ENCODE data around the gene ADGRE3.
A peak's percentile ranks its signal among the peaks of the same experiment; 100 is the strongest.

ADGRE3 gene, protein sequence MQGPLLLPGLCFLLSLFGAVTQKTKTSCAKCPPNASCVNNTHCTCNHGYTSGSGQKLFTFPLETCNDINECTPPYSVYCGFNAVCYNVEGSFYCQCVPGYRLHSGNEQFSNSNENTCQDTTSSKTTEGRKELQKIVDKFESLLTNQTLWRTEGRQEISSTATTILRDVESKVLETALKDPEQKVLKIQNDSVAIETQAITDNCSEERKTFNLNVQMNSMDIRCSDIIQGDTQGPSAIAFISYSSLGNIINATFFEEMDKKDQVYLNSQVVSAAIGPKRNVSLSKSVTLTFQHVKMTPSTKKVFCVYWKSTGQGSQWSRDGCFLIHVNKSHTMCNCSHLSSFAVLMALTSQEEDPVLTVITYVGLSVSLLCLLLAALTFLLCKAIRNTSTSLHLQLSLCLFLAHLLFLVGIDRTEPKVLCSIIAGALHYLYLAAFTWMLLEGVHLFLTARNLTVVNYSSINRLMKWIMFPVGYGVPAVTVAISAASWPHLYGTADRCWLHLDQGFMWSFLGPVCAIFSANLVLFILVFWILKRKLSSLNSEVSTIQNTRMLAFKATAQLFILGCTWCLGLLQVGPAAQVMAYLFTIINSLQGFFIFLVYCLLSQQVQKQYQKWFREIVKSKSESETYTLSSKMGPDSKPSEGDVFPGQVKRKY

DNA sequence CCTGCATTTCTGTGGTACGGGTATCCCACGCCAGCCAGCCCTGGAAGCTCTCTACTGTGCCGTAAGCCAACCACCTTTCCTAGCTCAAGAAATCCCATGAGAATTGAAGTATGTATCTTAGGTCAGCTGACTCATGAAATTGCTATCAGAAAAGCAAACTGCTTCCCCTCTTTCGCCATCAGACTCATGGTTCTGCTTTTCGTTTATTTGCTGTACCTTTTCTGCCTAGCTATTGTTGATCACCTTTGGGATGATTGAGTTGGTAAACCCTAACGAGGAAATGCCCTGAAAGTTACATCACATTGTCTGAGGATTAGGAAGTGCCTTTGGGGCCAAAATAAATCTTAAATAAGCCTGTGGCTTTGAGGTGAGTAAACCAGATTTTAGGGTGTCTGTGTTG is at the start of gene ADGRE3:
ADGRE3 (minus strand) TSS at position 81 of the 400 bp plus-strand sequence; CDS start at position 7, 74 bp downstream.
- DNase-seq (ENCODE audit: low spot score), result no peak

DNA sequence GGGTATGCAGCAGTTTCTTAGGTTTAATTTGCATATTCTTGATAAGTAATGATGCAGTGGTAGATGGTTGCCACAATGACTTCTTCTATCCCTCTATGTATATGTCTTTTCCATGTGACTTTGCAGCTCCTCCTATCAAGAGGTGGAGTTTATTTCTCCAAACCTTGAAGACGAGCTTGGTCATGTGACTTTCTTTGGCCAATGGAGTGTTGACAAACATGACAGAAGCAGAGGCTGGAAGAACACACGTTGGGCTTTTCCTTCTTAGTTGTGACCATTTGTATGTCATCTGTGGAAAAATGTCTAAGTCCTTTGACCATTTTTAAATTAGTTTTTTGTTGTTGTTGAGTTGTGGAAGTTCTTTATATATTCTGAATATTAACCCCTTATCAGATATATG is 47.5 kb upstream of the ADGRE3 start:
- no peak for DNase-seq (ENCODE audit: low spot score)

DNA sequence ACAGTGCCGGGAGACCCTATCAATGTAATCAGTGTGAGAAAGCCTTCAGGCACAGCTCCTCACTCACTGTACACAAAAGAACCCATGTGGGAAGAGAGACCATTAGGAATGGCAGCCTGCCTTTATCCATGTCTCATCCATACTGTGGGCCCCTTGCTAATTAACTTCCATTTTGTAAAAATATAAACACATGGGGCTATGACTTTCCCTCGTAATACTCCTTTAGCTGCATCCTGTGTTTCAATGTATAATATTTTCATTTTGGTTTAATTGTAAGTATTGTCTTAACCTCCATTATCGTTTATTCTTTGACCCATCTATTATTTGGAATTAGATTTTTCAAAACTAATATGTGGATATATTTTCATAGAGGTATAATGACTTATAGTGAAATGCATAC is 44.5 kb upstream of the ADGRE3 start:
- no peak for DNase-seq (ENCODE audit: low spot score)

DNA sequence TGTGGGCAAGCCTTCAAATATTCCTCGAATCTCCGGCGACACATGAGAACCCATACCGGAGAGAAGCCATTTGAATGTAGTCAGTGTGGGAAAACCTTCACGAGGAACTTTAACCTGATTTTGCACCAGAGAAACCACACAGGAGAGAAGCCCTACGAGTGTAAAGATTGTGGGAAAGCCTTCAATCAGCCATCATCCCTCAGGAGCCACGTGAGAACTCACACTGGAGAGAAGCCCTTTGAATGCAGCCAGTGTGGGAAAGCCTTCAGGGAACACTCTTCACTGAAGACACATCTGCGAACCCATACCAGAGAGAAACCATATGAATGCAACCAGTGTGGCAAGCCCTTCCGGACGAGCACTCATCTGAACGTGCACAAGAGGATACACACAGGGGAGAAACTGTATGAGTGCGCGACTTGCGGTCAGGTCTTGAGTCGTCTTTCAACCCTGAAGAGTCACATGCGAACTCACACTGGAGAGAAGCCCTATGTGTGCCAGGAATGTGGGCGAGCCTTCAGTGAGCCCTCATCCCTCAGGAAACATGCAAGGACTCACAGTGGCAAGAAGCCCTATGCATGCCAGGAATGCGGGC is 44.0 kb upstream of the ADGRE3 start:
- DNase-seq (ENCODE audit: low spot score), result no peak

DNA sequence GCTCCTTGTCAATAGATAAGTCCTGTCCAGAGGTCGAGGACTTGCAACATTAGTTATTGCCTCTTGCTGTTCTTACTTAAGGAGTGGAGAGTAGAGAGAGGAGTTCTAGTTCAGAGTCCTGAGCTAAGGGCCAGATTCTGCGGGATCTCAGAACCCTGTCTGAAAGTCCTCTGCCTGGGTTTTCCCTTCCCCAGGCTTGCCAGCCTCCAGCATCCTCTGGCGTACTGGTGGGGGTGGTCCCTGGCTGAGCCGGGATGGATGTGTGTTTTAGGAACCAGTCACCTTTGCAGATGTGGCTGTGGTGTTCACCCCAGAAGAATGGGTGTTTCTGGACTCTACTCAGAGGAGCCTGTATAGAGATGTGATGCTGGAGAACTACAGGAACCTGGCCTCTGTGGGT is 41.2 kb upstream of the ADGRE3 start:
- no peak for DNase-seq (ENCODE audit: low spot score)

DNA sequence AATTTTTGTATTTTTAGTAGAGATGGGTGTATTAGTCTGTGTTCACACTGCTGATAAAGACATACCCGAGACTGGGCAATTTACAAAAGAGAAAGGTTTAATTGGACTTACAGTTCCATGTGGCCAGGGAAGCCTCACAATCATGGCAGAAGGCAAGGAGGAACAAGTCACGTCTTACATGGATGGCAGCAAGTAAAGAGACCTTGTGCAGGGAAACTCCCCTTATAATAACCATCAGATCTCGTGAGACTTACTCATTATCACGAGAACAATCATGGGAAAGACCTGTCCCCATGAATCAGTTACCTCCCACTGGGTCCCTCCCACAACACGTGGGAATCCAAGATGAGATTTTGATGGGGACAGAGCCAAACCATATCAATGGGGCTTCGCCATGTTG is 29.8 kb upstream of the ADGRE3 start:
- DNase-seq (ENCODE audit: low spot score), result no peak

DNA sequence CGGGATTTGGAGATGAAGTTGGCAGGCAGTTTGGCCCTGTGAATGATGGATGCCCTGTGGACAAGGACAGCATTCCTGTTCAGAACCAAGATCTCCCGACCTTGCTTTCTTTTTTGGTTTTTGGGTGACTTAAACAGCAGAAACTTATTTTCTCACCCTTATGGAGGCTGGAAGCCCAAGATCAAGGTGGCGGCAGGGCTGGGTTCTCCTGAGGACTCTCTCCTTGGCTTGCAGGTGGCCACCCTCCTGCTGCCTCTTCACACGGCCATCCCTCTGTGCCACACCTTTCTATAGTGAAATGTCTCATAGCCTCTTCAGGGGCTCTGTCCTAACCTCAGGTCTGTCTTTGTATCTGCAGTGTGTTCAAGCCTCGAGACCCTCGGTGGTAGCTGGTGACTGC is 29.2 kb upstream of the ADGRE3 start:
- DNase-seq (ENCODE audit: low spot score), result no peak

DNA sequence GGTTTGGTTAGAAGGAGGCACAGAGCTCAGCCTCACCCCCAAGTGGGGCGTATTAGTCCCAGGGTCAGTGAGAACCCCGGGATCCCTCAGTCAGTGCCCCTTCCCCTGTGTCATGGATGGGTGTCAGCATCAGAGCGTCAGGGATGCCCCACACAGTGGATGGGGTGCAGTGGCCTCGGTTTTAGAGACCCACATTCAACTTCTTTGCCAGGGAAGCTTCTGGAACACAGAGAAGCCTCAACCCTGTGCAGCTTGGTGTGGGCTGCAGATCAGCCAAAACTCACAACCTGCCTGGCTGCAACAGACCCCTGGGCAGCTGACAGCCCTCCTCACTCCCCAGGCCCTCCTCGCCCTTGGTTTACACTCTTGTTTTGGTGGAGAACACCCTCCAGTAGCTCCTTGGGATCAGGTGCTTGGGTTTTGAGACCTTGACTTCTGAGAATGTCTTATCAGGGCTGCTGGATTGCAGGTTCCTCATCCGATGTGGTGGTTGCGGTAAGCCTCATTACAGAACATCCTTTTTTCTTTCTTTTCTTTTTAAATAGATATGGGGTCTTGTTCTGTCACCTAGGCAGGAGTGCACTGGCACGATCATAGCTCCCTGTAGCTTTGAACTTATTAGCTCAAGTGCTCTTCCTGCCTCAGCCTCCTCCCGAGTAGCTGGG is 26.2 kb upstream of the ADGRE3 start:
- DNase-seq (ENCODE audit: low spot score), result no peak

DNA sequence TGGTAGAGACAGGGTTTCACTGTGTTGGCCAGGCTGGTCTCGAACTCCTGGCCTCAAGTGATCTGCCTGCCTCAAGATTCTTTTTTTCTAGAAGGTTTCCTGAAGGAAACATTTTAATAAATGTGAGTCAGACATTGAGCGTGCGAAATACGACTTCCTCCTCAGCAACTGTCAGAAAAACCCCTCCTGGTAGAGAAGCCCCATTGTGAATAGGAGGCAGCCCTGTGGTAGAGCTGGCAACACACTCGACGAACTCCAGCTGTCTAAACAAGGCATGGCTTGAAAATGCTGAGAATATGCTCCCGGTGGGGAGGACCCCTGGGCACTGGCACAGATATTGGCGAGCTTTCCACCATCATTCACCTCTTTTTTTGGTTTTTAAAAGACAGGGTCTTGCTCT is 25.0 kb upstream of the ADGRE3 start:
- no peak for DNase-seq (ENCODE audit: low spot score)

DNA sequence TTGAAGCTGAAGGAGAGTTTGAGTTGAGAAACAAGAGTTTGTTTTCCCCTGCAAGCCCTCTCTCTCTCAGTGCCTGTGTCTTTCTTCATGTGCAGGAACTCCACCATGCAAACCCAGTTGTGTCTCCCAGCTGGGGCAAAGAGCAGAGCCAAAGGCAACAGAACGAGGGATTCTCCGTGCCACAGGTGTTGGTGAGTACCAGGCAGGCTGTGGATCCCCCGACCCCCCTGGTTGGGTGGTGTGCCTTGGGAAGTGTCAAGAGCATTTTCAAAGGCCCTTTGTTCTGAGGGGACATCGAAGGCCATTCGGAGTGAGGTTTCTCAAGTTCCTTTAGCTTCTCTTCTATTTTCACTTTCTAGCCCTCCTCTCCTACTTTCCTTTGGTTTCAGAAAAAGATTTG is 20.8 kb upstream of the ADGRE3 start:
- no peak for DNase-seq (ENCODE audit: low spot score)

DNA sequence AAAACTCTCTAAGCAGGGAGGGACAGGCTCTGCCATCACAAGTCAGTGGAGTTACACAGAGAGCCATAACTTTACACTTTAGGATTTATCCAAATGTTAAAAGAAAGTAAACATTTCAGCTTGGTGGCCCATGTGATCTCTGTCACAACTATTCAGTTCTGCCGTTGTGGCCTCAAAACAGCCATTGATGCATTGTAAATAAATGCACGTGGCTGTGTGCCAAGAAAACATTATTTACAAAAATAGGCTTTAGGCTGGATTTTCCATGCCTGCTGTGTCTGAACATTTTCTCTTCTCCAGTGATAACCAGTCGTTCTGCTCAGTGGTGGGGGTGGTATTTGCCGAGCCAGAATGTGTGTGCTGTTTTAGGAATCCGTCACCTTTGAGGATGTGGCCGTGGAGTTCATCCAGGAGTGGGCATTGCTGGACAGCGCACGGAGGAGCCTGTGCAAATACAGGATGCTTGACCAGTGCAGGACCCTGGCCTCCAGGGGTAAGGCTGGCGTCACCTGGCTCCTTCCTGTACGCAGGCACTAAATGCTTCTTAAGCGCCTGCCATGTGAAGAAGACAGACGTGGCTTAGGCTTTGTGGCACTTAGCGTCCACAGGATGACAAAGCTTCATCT is 20.1 kb upstream of the ADGRE3 start:
- no peak for DNase-seq (ENCODE audit: low spot score)

DNA sequence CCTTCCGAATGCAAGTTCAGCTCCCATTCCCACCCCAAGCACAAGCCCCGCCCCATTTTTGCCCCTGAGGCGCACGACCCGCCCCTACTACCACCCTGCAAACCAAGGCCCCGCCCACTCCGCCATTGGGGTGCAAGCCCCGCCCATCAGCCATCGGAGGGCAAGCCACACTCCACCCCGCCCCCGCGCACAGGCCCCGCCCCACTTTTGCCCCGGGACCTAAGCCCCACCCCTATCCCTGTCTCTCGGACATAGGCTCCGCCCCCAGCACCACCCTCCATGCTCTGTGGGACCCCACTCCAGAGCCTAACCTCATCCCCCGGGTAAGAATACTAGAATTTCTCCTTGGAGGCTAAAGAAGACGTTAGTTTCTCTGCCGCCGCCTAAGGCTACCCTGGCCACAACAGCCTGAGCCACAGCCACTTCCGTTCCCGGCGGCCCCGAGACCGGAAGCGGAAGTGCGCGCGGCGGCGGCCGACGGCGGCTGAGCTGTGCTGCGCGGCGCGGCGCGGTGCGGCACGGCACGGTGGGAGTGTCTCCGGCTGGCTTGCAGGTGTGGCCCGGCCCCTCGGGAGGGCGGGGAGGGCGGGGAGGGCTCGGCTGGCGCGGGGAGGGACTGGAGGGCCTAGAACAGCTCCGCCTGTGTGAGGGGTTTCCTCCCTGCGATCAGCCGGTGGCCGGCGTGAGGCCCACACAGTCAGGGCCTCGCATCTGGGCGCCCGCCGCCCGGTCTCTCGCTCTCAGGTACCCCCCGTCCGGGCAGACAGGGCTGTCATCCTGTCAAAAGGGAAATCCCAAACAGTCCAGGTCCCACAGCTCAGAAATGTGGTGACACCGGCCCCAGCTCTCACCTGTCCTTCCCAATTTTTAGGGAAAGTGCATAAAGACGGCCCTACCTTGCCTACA is 15.2 kb upstream of the ADGRE3 start, which contains the start of gene ZNF333:
ZNF333 (plus strand) TSS at position 451 of the 906 bp plus-strand sequence. CDS start 3,444 bp downstream, outside the sequence.
- peak; percentile 94 for DNase-seq (ENCODE audit: low spot score)

DNA sequence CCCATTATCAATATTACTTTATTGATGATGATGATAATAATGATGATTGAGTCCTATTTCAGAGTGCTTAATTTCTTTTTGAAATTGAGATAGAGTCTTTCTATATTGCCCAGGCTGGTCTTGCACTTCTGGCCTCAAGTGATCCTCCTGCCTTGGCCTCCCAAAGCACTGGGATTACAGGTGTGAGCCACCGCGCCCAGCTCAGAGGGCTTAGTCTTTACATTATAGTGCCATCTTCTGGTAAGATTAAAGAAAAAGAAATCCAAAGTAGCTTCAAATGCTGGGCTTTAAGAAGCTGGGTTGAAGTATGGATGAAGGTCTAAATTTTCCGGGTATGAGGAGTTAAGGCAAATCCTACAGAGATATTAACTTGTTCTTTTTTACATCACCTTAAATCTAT is 11.8 kb upstream of the ADGRE3 start:
- DNase-seq (ENCODE audit: low spot score), result no peak

DNA sequence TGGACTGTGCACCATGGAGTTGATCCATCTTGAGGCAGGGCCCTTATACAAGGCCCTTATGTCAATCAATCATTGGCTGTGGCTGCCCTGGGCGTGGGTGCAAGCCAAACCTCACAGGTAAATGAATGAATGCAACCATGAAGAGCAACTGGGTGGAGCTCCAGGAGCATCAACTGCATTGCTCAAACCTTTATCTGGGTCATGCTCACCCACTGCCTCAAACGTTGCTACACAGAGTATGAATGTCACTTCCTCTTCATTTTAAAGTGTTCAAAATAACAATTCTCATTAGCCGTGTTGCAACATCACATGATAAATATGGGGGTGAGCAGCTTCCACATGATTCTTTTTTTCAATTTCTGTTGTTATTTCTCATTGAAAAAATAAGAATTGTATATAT is 8.8 kb upstream of the ADGRE3 start:
- no peak for DNase-seq (ENCODE audit: low spot score)

DNA sequence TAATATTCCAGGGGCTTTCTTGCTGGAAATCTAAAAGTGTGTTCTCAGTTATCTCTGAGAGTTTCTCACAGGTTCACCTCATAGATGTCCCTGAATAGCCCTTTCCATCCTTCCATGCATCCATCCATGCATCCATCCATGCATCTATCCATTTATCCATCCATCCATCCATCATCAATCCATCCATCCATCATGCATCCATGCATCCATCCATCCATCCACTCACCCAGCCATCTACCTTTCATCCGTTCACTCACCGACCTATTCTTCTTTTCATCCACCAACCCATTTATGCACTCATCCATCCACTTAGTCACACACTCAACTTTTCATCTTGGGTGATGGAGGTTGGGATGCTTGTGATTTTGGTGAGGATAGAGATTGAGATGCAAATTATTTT is 7.4 kb upstream of the ADGRE3 start:
- no peak for DNase-seq (ENCODE audit: low spot score)

DNA sequence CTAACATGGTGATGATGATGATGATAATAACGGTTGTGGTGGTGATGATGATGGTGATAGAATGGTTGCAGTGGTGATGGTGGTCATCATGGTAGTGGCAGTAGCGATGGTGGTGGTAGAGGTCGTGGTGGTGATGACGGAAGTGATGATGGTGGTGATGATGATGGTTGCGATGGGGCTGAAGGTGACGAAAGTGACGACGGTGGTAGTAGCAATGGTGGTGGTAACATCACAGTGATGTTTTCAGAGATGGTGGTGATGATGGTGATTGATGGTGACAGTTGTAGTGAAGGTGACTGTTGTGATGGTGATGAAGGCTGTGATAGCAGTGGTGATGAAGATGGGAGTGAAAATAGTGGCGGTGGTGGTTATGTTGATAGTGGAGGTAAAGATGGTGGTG is 3.6 kb upstream of the ADGRE3 start:
- DNase-seq (ENCODE audit: low spot score), result no peak

DNA sequence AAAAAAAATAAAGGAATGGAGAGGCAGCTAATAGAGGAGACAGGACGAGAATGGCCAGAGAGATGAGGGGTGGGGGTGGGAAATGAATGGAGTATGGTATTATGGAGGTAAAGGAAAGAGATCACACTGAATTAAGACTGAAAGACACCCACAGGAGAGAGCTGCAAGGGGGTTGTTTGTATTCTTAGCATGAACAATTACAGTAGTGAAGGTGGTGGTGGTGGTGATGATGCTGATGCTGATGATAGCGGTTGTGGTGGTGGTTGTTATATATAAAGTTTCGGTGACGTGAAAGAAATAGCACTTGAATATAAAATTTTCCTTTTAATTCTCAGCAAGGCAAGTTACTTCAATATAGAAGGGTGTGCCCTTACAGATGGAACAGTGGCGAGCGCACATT is 2.8 kb upstream of the ADGRE3 start:
- no peak for DNase-seq (ENCODE audit: low spot score)

DNA sequence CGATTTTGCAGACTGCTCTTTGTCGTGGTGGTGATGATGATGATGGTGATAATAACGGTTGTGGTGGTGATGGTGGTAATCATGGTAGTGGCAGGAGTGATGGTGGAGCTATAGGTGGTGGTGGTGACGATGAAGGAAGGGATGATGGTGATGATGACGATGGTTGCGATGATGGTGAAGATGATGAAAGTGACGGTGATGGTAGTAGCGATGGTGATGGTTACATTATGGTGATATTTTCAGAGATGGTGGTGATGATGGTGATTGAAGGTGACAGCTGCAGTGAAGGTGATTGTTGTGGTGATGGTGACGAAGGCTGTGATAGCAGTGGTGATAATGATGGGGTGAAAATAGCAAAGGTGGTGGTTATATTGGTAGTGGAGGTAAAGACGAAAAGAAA is 2.1 kb upstream of the ADGRE3 start:
- DNase-seq (ENCODE audit: low spot score), result no peak

DNA sequence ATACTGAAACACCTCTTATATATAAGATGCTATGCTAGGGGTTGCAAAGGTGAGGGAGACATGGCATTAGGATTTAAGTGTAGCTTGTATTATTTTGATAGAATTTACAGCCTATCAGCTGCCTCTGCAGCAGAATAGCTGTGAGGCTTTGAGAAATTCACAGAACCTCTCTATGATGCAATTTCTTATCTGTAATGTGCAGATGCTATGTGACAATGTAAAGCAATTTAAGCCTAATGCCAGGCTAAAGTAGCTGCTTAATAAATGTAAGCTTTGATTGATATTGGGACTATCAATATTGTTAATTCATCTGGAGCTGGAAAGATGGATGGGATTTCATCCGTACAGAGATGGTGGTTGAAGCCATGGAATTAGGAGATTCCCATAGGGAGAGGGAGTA is 1.6 kb downstream of the ADGRE3 start:
- DNase-seq (ENCODE audit: low spot score), result no peak

DNA sequence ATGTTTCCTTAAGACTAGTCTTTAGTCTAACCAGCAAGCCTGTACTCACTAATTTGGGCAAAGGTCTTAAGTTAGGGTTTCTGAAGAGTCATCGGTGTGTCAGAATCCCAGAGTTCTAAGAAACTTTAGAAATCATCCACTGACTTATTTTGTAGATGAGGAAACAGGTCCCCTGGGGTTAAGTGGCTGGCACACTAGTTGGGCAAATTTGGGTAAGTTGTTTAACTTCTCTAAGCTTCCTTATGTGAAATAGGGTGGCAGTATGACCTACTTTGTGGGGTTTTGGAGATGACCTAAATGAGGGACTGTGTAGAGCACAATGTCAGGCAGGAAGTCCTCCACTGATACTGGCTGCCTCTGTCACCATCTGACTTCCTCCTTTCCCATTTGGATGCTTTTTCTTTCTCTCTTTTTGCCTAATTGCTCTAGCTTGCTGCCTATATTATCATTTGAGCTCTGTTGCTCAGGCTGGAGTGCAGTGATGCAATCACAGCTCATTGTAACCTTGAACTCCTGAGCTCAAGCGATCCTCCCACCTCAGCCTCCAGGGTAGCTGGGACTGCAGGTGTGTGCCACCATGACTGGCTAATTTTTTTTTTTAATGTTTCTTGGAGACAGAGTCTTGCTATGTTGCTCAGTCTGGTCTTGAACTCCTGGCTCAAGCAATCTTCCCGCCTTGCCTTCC is 2.3 kb downstream of the ADGRE3 start:
- no peak for DNase-seq (ENCODE audit: low spot score)

DNA sequence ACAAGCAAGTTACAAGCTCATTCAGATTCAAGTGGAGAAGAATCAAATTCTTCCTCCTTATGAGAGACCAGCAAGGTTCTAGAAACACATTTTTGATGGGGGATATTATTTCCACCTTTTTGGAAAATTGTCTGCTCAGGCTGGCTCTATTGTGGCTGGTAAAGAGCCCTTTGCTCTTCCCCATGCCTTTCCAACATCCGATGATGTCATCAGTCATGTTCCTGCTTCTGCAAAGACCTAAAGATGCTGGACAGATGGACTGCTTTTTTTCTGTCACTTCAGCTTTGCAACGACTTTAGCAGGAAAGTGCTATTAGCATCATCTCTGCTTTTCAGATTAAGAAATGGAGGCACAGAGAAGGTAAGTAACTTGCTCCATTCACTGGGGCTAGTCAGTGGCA is 4.2 kb downstream of the ADGRE3 start:
- DNase-seq (ENCODE audit: low spot score), result no peak
